GM18867 (cell line): Measurements from ENCODE around the gene HERPUD1.
A peak's percentile ranks its signal among the peaks of the same experiment; 100 is the strongest.
"Not testable (repeated sequence)": the region's sequence is repeated elsewhere in the genome, so short reads cannot be mapped to it uniquely, and the experiment has no call there.

Experiments used
- ATAC-seq: cut with Tn5 transposase; IDR thresholded peaks from one replicate; pipeline ENCODE4 v1.9.1; 2021; ENCODE audit warnings: mild to moderate bottlenecking, moderate library complexity; ENCODE audit not compliant: unreplicated experiment

The HERPUD1 gene

GRCh38 chr16:56931892-56932720 lies at the start of gene HERPUD1:
Gene HERPUD1, plus strand, starts transcription at chr16:56932142. Its CDS starts 103 bp downstream, at chr16:56932245.
- peak; percentile 84 for ATAC-seq

- ATAC-seq, result no peak
Measured at GRCh38 chr16:56883586-56883985, 48.4 kb upstream of the HERPUD1 start.

- no peak for ATAC-seq
Measured at GRCh38 chr16:56884026-56884582, 47.8 kb upstream of the HERPUD1 start.

- ATAC-seq, result not testable (repeated sequence)
Measured at GRCh38 chr16:56884929-56885328, 47.0 kb upstream of the HERPUD1 start.

GRCh38 chr16:56885446-56886162 lies 46.3 kb upstream of the HERPUD1 start:
- no peak for ATAC-seq

GRCh38 chr16:56886296-56886695 lies 45.6 kb upstream of the HERPUD1 start:
- ATAC-seq, result no peak

GRCh38 chr16:56886826-56887225 lies 45.1 kb upstream of the HERPUD1 start:
- ATAC-seq, result no peak

- peak; percentile 61 for ATAC-seq
Measured at GRCh38 chr16:56888806-56889205, 43.1 kb upstream of the HERPUD1 start.

- ATAC-seq, result no peak
Measured at GRCh38 chr16:56889206-56889605, 42.7 kb upstream of the HERPUD1 start.

- ATAC-seq, result no peak
Measured at GRCh38 chr16:56891685-56892084, 40.3 kb upstream of the HERPUD1 start.

GRCh38 chr16:56892705-56893104 lies 39.2 kb upstream of the HERPUD1 start:
- no peak for ATAC-seq

GRCh38 chr16:56894331-56894917 lies 37.5 kb upstream of the HERPUD1 start:
- ATAC-seq, result no peak

- ATAC-seq, result no peak
Measured at GRCh38 chr16:56895813-56896212, 36.1 kb upstream of the HERPUD1 start.

- no peak for ATAC-seq
Measured at GRCh38 chr16:56896244-56896643, 35.7 kb upstream of the HERPUD1 start.

- no peak for ATAC-seq
Measured at GRCh38 chr16:56897026-56897799, 34.7 kb upstream of the HERPUD1 start.

- ATAC-seq, result peak; percentile 82
Measured at GRCh38 chr16:56898847-56899246, 33.1 kb upstream of the HERPUD1 start.

- no peak for ATAC-seq
Measured at GRCh38 chr16:56903866-56904265, 28.1 kb upstream of the HERPUD1 start.

- ATAC-seq, result no peak
Measured at GRCh38 chr16:56907401-56907800, 24.5 kb upstream of the HERPUD1 start.

GRCh38 chr16:56909527-56909979 lies 22.4 kb upstream of the HERPUD1 start:
- ATAC-seq, result no peak

- ATAC-seq, result no peak
Measured at GRCh38 chr16:56910112-56910511, 21.8 kb upstream of the HERPUD1 start.
